ENCODE results near the gene JADE2. TPM values are rescaled to one million over a fixed set of nuclear protein-coding genes. Genes with fewer than 3 reads are reported as not detected.

Gene JADE2
- total and polyA plus RNA-seq, 11 donors, result 8.3 to 54.8 (median 30.5) TPM

- TF ChIP-seq POLR2A (IDR thresholded peaks at IDR 0.05), result no peak
- TF ChIP-seq, protein P1, sequence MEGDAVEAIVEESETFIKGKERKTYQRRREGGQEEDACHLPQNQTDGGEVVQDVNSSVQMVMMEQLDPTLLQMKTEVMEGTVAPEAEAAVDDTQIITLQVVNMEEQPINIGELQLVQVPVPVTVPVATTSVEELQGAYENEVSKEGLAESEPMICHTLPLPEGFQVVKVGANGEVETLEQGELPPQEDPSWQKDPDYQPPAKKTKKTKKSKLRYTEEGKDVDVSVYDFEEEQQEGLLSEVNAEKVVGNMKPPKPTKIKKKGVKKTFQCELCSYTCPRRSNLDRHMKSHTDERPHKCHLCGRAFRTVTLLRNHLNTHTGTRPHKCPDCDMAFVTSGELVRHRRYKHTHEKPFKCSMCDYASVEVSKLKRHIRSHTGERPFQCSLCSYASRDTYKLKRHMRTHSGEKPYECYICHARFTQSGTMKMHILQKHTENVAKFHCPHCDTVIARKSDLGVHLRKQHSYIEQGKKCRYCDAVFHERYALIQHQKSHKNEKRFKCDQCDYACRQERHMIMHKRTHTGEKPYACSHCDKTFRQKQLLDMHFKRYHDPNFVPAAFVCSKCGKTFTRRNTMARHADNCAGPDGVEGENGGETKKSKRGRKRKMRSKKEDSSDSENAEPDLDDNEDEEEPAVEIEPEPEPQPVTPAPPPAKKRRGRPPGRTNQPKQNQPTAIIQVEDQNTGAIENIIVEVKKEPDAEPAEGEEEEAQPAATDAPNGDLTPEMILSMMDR (IDR thresholded peaks at IDR 0.05), result no peak
- Histone ChIP-seq H3K4me1 (peaks cover 0 to 14% (median 0%) of the 10 kb centered on the region in 12 donors), H3K36me3 (peaks cover 5 to 87% (median 73%) of the 10 kb centered on the region in 9 donors), H3K9me3 (no peaks in the 10 kb centered on the region), H3K27me3 (no peaks in the 10 kb centered on the region), H3K4me3 (no peak overlapping the region), H3K27ac (peak overlapping the region in 1 of 12 donors; percentile 37)
- intact Hi-C loops (cut with DNase I), result no loop called here
- DNase-seq, result no peak
- ATAC-seq, result no peak
- 76 to 90% (median 80%) methylated on average over 1 of the region's 1 CpG for WGBS, 4 donors
Measured at GRCh38 chr5:134604908-134605307, 79.4 kb downstream of the JADE2 start.

GRCh38 chr5:134606726-134607125, 81.3 kb downstream of the JADE2 start:
- Histone ChIP-seq H3K4me1 (peaks cover 0 to 14% (median 0%) of the 10 kb centered on the region in 12 donors), H3K36me3 (peaks cover 5 to 100% (median 91%) of the 10 kb centered on the region in 9 donors), H3K27ac (no peak overlapping the region), H3K27me3 (no peaks in the 10 kb centered on the region), H3K9me3 (no peaks in the 10 kb centered on the region), H3K4me3 (no peak overlapping the region)
- TF ChIP-seq POLR2A (IDR thresholded peaks at IDR 0.05), result no peak
- WGBS, 4 donors, result 89 to 93% (median 91%) methylated on average over 5 of the region's 5 CpGs
- no peak for ATAC-seq
- intact Hi-C loops (cut with DNase I), result no loop called here
- no peak for DNase-seq

DNA sequence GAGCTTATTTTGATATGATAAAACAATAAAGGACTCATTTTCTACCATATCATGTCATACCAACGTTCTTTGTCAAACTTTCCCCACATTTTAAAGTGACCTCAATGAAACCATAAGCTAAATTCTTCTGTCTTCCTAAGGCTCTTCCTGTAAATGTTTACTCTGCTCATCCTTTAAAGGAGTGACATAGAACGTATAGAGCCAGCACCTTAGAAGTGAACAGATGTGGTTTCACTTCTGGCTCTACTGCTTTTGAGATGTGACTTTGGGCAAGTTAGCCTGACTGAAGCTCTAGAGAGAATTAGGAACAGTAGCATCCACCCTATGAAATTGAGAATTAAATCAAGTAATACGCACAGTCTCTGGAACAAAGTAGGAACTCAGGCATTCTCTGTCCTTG, 83.1 kb downstream of the JADE2 start:
- Histone ChIP-seq H3K27ac (peak overlapping the region in 3 of 12 donors; percentile 19 to 32 (median 22)), H3K27me3 (no peaks in the 10 kb centered on the region), H3K9me3 (no peaks in the 10 kb centered on the region), H3K36me3 (peaks cover 5 to 100% (median 95%) of the 10 kb centered on the region in 9 donors), H3K4me3 (no peak overlapping the region), H3K4me1 (peaks cover 0 to 14% (median 0%) of the 10 kb centered on the region in 12 donors)
- ATAC-seq (no peak), DNase-seq (no peak)
- intact Hi-C loops (cut with DNase I), result no loop called here
- TF ChIP-seq, protein P1 (IDR thresholded peaks at IDR 0.05), result no peak
- no peak for TF ChIP-seq POLR2A (IDR thresholded peaks at IDR 0.05)
- WGBS, 4 donors, result 83 to 94% (median 92%) methylated on average over 3 of the region's 3 CpGs

GRCh38 chr5:134609232-134609851, 83.9 kb downstream of the JADE2 start:
- TF ChIP-seq POLR2A (IDR thresholded peaks at IDR 0.05), result no peak
- TF ChIP-seq, protein P1 (IDR thresholded peaks at IDR 0.05), result no peak
- peak in 1 of 4 donors; percentile 20 for ATAC-seq
- H3K27me3 ChIP-seq, result no peaks in the 10 kb centered on the region
- no peak for DNase-seq
- 49 to 56% (median 56%) methylated on average over 3 of the region's 3 CpGs for WGBS, 4 donors
- no peaks in the 10 kb centered on the region for H3K9me3 ChIP-seq
- peak overlapping the region in 4 of 12 donors; percentile 19 to 32 (median 24) for H3K27ac ChIP-seq
- peaks cover 0 to 14% (median 0%) of the 10 kb centered on the region in 12 donors for H3K4me1 ChIP-seq
- H3K36me3 ChIP-seq, result peaks cover 1 to 100% (median 96%) of the 10 kb centered on the region in 9 donors
- no peak overlapping the region for H3K4me3 ChIP-seq
- intact Hi-C loops (cut with DNase I), result no loop called here

Data from heart left ventricle (tissue), 16 donors.